HepG2 (cell line): Measurements from ENCODE around the gene MEA1. TPM values are rescaled to one million over a fixed set of nuclear protein-coding genes. Genes with fewer than 3 reads are reported as not detected.

Experiments used
- ARNT ChIP-seq: fragments of 450-650 bp; IDR thresholded peaks from 2 replicates; pipeline ENCODE4 v1.6.1; 2017
- ESRRA ChIP-seq: sonication (generic); formaldehyde crosslinking; IDR thresholded peaks from 2 replicates; pipeline ENCODE4 v1.5.1; 2020; ENCODE audit warnings: mild to moderate bottlenecking, low read depth, missing genetic modification reagents
- FOXO1 ChIP-seq: sonication (generic); formaldehyde crosslinking; IDR thresholded peaks from 2 replicates; pipeline ENCODE4 v1.4.0; 2020; ENCODE audit warnings: missing genetic modification reagents
- KIAA2018 ChIP-seq: sonication (generic); formaldehyde crosslinking; IDR thresholded peaks from 2 replicates; pipeline ENCODE4 v1.5.0; 2020; ENCODE audit warnings: mild to moderate bottlenecking, missing genetic modification reagents, borderline replicate concordance
- KMT2B ChIP-seq: IDR thresholded peaks from 2 replicates; pipeline ENCODE4 v1.6.1; 2016; ENCODE audit warnings: missing genetic modification reagents, missing compliant biosample characterization
- PAXIP1 ChIP-seq: sonication (generic); formaldehyde crosslinking; conservative IDR thresholded peaks from 2 replicates; pipeline ENCODE4 v1.4.0; 2020; ENCODE audit warnings: mild to moderate bottlenecking, missing genetic modification reagents, moderate library complexity
- PCBP1 ChIP-seq: fragments of 200-400 bp; formaldehyde crosslinking; IDR thresholded peaks from 2 replicates; pipeline ENCODE4 v1.6.1; 2017; ENCODE audit warnings: mild to moderate bottlenecking, low read depth, low read length, borderline replicate concordance
- POGK ChIP-seq: sonication (generic); formaldehyde crosslinking; conservative IDR thresholded peaks from 2 replicates; pipeline ENCODE4 v1.8.0; 2022; ENCODE audit warnings: mild to moderate bottlenecking, moderate library complexity, missing genetic modification reagents
- STAG1 ChIP-seq: sonication (generic); formaldehyde crosslinking; IDR thresholded peaks from 2 replicates; pipeline ENCODE4 v1.4.0; 2020; ENCODE audit warnings: missing genetic modification reagents
- polyA plus RNA-seq, 8 experiments: library from polyadenylated mRNA; depleted of rRNA in 3 of 8; stranded (reverse) in 7 of 8; unstranded in 1 of 8; fragments of >200 nt; fragmentation: Illumina TruSeq in 4 of 8; extraction: Trizol in 4 of 8; gene quantifications; 2 replicates each; pipeline versions ENCODE4 v1.2.1 to v1.2.3, GENCODE V29; 2011 to 2016; ENCODE audit warnings: low read depth in 4 of 8, missing spikeins in 1 of 8, mixed read lengths in 1 of 8; ENCODE audit not compliant: insufficient read depth in 1 of 8
- total RNA-seq, 5 experiments: library from RNA; depleted of rRNA; stranded (reverse); fragments of >200 nt; fragmentation: Illumina TruSeq; extraction: Trizol; gene quantifications; 2 replicates each; pipeline ENCODE4 v1.2.3, GENCODE V29; 2016; ENCODE audit warnings: low read depth in 1 of 5

Gene MEA1
- total and polyA plus RNA-seq, 2 of the 13 experiments (the other 11 are each of a cell fraction or from before 2014, with no cell fraction given): 75.6 to 86.2 TPM

- TF ChIP-seq PAXIP1 (CRISPR knock-in tag) (peak; percentile 42; the same call in 1 of the 2 replicates), POGK (CRISPR knock-in tag) (peak; percentile 65; the same call in 1 of the 2 replicates), ESRRA (CRISPR knock-in tag) (peak; percentile 60; the same call in 1 of the 2 replicates), PCBP1 (peak; percentile 91; the same call in 1 of the 2 replicates), FOXO1 (CRISPR knock-in tag) (peak; percentile 93), KIAA2018 (CRISPR knock-in tag) (no peak), ARNT (no peak), STAG1 (CRISPR knock-in tag) (no peak), KMT2B (peak; percentile 76)
These were observed at the start of gene MEA1, which contains the start of gene KLHDC3 (continued) for GRCh38 chr6:43013843-43014433.
